IMR-90 (cell line): Measurements from ENCODE around the gene CTDSP2. TPM values are rescaled to one million over a fixed set of nuclear protein-coding genes. Genes with fewer than 3 reads are reported as not detected.
A peak's percentile ranks its signal among the peaks of the same experiment; 100 is the strongest.

Experiments
- ATAC-seq: fragments of 200-7000 bp; cut with Tn5 transposase; 2 replicates; pipeline ENCODE4 v1.9.1; 2020; ENCODE audit warnings: low read depth, mild to moderate bottlenecking, moderate library complexity
- BruUV-seq: library from RNA; stranded (reverse); fragments of 400-500 nt; replicated peaks from 2 replicates; lab custom pipeline; 2021; lab: Mats Ljungman, UMichigan
- CTCF ChIA-PET: fragments of 300-600 bp; formaldehyde crosslinking; extraction: SDS; loops from one replicate; lab custom pipeline; 2021; ENCODE audit warnings: antibody characterized with exemption; lab: Yijun Ruan, JAX
- POLR2A ChIA-PET: fragments of 300-600 bp; sonication (Branson Sonifier 250); formaldehyde crosslinking; loops from one replicate; lab custom pipeline; 2022; ENCODE audit warnings: antibody characterized with exemption; ENCODE audit not compliant: unreplicated experiment; lab: Charles Lee
- DNase-seq: peaks from one replicate; pipeline ENCODE4 v3.0.0; 2013
- H2AFZ ChIP-seq: replicated peaks from 2 replicates; pipeline ENCODE3; 2013; ENCODE audit warnings: low read length, mild to moderate bottlenecking; ENCODE audit not compliant: poor library complexity
- H2AK5ac ChIP-seq: 2 replicates; pipeline ENCODE4 v1.6.1; 2013; ENCODE audit warnings: low read depth, low read length, inconsistent platforms
- H2AK9ac ChIP-seq: replicated peaks from 2 replicates; pipeline ENCODE3; 2013; ENCODE audit warnings: mild to moderate bottlenecking, low read depth, low read length, moderate library complexity; ENCODE audit not compliant: poor library complexity
- H2BK120ac ChIP-seq: 2 replicates; pipeline ENCODE4 v1.6.1; 2013; ENCODE audit warnings: low read depth, low read length, inconsistent platforms
- H2BK15ac ChIP-seq: 3 replicates; pipeline ENCODE4 v1.6.1; 2013; ENCODE audit warnings: low read depth, low read length, inconsistent platforms
- H2BK20ac ChIP-seq: 2 replicates; pipeline ENCODE4 v1.6.1; 2013; ENCODE audit warnings: low read depth, mild to moderate bottlenecking, inconsistent platforms, low read length, moderate library complexity
- H2BK5ac ChIP-seq: 2 replicates; pipeline ENCODE4 v1.6.1; 2013; ENCODE audit warnings: mild to moderate bottlenecking, low read depth, low read length, inconsistent platforms; ENCODE audit not compliant: poor library complexity, severe bottlenecking
- H3K14ac ChIP-seq: replicated peaks from 2 replicates; pipeline ENCODE4 v1.6.1; 2013; ENCODE audit warnings: low read depth, low read length, inconsistent platforms
- H3K18ac ChIP-seq: 2 replicates; pipeline ENCODE4 v1.6.1; 2013; ENCODE audit warnings: low read depth, low read length, control low read depth
- H3K23ac ChIP-seq: 2 replicates; pipeline ENCODE4 v1.6.1; 2013; ENCODE audit warnings: low read depth, low read length, inconsistent platforms
- H3K27ac ChIP-seq: 2 replicates; pipeline ENCODE4 v1.5.1; 2013; ENCODE audit warnings: mild to moderate bottlenecking, control low read depth, low read length; ENCODE audit not compliant: insufficient read depth
- H3K27me3 ChIP-seq: 2 replicates; pipeline ENCODE4 v1.6.1; 2013; ENCODE audit warnings: low read length; ENCODE audit not compliant: control insufficient read depth, insufficient read depth
- H3K36me3 ChIP-seq: 2 replicates; pipeline ENCODE4 v1.6.1; 2013; ENCODE audit warnings: low read length, mixed read lengths; ENCODE audit not compliant: control insufficient read depth, insufficient read depth
- H3K4ac ChIP-seq: 2 replicates; pipeline ENCODE4 v1.6.1; 2013; ENCODE audit warnings: low read depth, low read length, inconsistent platforms
- H3K4me1 ChIP-seq: 2 replicates; pipeline ENCODE4 v1.6.1; 2013; ENCODE audit warnings: low read length, mixed read lengths; ENCODE audit not compliant: control insufficient read depth, insufficient read depth
- H3K4me2 ChIP-seq: 2 replicates; pipeline ENCODE4 v1.6.1; 2013; ENCODE audit warnings: low read depth, mild to moderate bottlenecking, control low read depth, low read length, moderate library complexity
- H3K4me3 ChIP-seq: 2 replicates; pipeline ENCODE4 v1.5.1; 2013; ENCODE audit warnings: low read depth, mild to moderate bottlenecking, control low read depth, low read length, moderate library complexity; ENCODE audit not compliant: insufficient read depth
- H3K56ac ChIP-seq: 2 replicates; pipeline ENCODE4 v1.6.1; 2013; ENCODE audit warnings: low read length, inconsistent platforms; ENCODE audit not compliant: insufficient read depth; ENCODE audit errors: extremely low read depth
- H3K79me1 ChIP-seq, 2 experiments: 2 replicates each; pipeline ENCODE4 v1.6.1; 2013; ENCODE audit warnings: low read length in 2 of 2, inconsistent platforms in 1 of 2, low read depth in 1 of 2
- H3K9ac ChIP-seq: 2 replicates; pipeline ENCODE4 v1.6.1; 2013; ENCODE audit warnings: low read depth, low read length, control low read depth
- H3K9me1 ChIP-seq: 2 replicates; pipeline ENCODE4 v1.6.1; 2013; ENCODE audit warnings: low read length, inconsistent platforms; ENCODE audit not compliant: insufficient read depth
- H3K9me3 ChIP-seq: 2 replicates; pipeline ENCODE4 v1.6.1; 2013; ENCODE audit warnings: low read length; ENCODE audit not compliant: control insufficient read depth, insufficient read depth
- H4K20me1 ChIP-seq: 2 replicates; pipeline ENCODE4 v1.6.1; 2013; ENCODE audit warnings: low read length, inconsistent platforms; ENCODE audit not compliant: insufficient read depth
- H4K5ac ChIP-seq: 2 replicates; pipeline ENCODE4 v1.6.1; 2013; ENCODE audit warnings: mild to moderate bottlenecking, low read depth, low read length, control low read depth
- H4K8ac ChIP-seq, 2 experiments: 2 replicates each; pipeline ENCODE4 v1.6.1; 2013; ENCODE audit warnings: low read depth in 2 of 2, low read length in 2 of 2, control low read depth in 1 of 2, inconsistent platforms in 1 of 2
- H4K91ac ChIP-seq: 2 replicates; pipeline ENCODE4 v1.6.1; 2013; ENCODE audit warnings: low read depth, low read length, inconsistent platforms; ENCODE audit not compliant: insufficient read depth
- CEBPB ChIP-seq: IDR thresholded peaks from 2 replicates; pipeline ENCODE4 v1.6.1; 2012; ENCODE audit warnings: low read depth, low read length, improper control_type of control experiment
- POLR2A ChIP-seq: IDR thresholded peaks from 2 replicates; pipeline ENCODE4 v1.6.1; 2012; ENCODE audit warnings: mild to moderate bottlenecking, low read depth, low read length
- WGBS, 2 experiments: methylation state at CpG; one replicate each; pipeline versions ENCODE4 v1.1.5 to v1.1.7; 2013; ENCODE audit warnings: missing lambda C conversion rate in 2 of 2; ENCODE audit not compliant: insufficient read length in 1 of 2; ENCODE audit errors: extremely low coverage in 2 of 2; 5-methylcytosine and 5-hydroxymethylcytosine counted together
- dilution Hi-C: fragments of 300-500 bp; cut with HindIII; formaldehyde crosslinking; loops from one replicate; pipeline ENCODE4 v1.14.3; 2018; ENCODE audit warnings: low sequenced_read_pairs; ENCODE audit not compliant: unreplicated experiment
- in situ Hi-C: fragments of 300-500 bp; cut with MboI; formaldehyde crosslinking; loops from 3 replicates; pipeline ENCODE4 v1.14.3; 2019; ENCODE audit warnings: low sequenced_read_pairs, inconsistent platforms, mixed read lengths
- intact Hi-C: fragments of 100-400 bp; cut with micrococcal nuclease; formaldehyde crosslinking; loops from 2 replicates; pipeline ENCODE4 v1.10.0; 2022
- polyA plus RNA-seq, 3 experiments: library from polyadenylated mRNA; depleted of rRNA; stranded (reverse); fragments of >200 nt; gene quantifications; 2 replicates each; pipeline ENCODE4 v1.2.3, GENCODE V29; 2012; ENCODE audit warnings: low replicate concordance in 1 of 3
- total RNA-seq: library from RNA; depleted of rRNA; stranded (reverse); fragments of >200 nt; gene quantifications from 2 replicates; pipeline ENCODE4 v1.2.3, GENCODE V29; 2012

CTDSP2 gene
- total and polyA plus RNA-seq, 2 of the 4 experiments (the other 2 are of a cell fraction): 114 to 156 TPM

- Histone ChIP-seq H4K91ac (no peak overlapping the region), H3K79me1 (peaks cover 0 to 7% of the 10 kb centered on the region in 2 experiments; a peak in 1 of 4 replicates), H3K18ac (no peak overlapping the region), H3K9me3 (no peaks in the 10 kb centered on the region), H2AFZ (no peak overlapping the region), H3K27ac (no peak overlapping the region), H3K4me2 (no peak overlapping the region), H4K20me1 (peaks cover 18% of the 10 kb centered on the region), H4K8ac (no peak overlapping the region), H3K56ac (no peak overlapping the region), H3K14ac (no peak overlapping the region), H3K4ac (no peak overlapping the region), H2BK20ac (no peak overlapping the region), H3K9me1 (0 out of 2 replicates have a peak, but pooled peaks cover 5% of the 10 kb centered on the region), H3K36me3 (no peaks in the 10 kb centered on the region; the same call in 1 of the 2 replicates), H2AK9ac (no peak overlapping the region), H2BK120ac (no peak overlapping the region), H2AK5ac (no peak overlapping the region), H3K4me3 (no peak overlapping the region), H2BK15ac (no peak overlapping the region), H3K27me3 (no peaks in the 10 kb centered on the region; the same call in 1 of the 2 replicates), H4K5ac (no peak overlapping the region), H3K23ac (no peak overlapping the region), H3K4me1 (peaks cover 3% of the 10 kb centered on the region), H3K9ac (no peak overlapping the region), H2BK5ac (no peak overlapping the region)
- ChIA-PET POLR2A (no interaction called here), CTCF (no interaction called here)
- TF ChIP-seq CEBPB (0 out of 2 replicates have a peak, but pooled peaks have one; percentile 20), POLR2A (no peak)
- dilution Hi-C loops (no loop called here), intact Hi-C loops (no loop called here), in situ Hi-C loops (loop anchor here (10.0 kb wide), 1 partner anchor 46 kb away; no protein-coding TSS in a partner anchor)
- BruUV-seq: no TSS peak
- no peak for ATAC-seq
- no peak for DNase-seq
- no CpG with 5 or more reads among the region's 2 CpGs for WGBS, 2 experiments
Measured at GRCh38 chr12:57849035-57849434, 2.5 kb upstream of the CTDSP2 start.
